GM12891 (cell line): ENCODE measurements around the gene FMN1.

Source experiments
- POLR2A ChIP-seq: IDR thresholded peaks from 2 replicates; pipeline ENCODE4 v1.6.1; 2011; ENCODE audit warnings: low read depth, low read length, control low read depth
- POLR2AphosphoS5 ChIP-seq: IDR thresholded peaks from 2 replicates; pipeline ENCODE4 v1.6.1; 2011; ENCODE audit warnings: low read depth, low read length, control low read depth
- POU2F2 ChIP-seq: IDR thresholded peaks from 2 replicates; pipeline ENCODE4 v1.6.1; 2011; ENCODE audit warnings: low read depth, mild to moderate bottlenecking, control low read depth, low read length, moderate library complexity
- SPI1 ChIP-seq: IDR thresholded peaks from 2 replicates; pipeline ENCODE4 v1.6.1; 2011; ENCODE audit warnings: low read depth, low read length, control low read depth
- TAF1 ChIP-seq: IDR thresholded peaks from 2 replicates; pipeline ENCODE4 v1.6.1; 2011; ENCODE audit warnings: low read depth, low read length, control low read depth

DNA sequence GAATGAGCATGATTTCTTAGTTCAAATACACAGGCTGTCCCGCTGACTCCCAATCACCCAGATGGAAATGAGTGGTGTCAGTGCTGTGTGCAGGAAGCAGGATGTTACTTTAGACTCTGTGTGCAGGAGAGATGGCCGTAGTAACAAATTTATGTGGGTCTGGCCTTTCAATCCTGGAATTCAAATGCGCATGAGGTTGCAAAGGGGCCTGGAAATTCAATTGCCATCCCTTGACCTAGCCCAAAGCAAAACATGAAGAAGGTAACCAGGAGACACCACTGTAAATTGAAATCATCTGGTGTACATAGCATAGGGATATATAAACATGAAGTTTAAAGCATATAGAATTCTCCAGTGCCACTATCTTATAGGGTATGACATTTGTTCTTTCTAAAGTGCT is 443.5 kb downstream of the FMN1 start:
- TF ChIP-seq TAF1 = no peak
- TF ChIP-seq POLR2A = no peak
- no peak for TF ChIP-seq SPI1
- TF ChIP-seq POLR2AphosphoS5 = no peak
- TF ChIP-seq POU2F2 = no peak
